Measurements from ENCODE around the gene RC3H2. TPM values are rescaled to one million over a fixed set of nuclear protein-coding genes. Genes with fewer than 3 reads are reported as not detected.

Gene RC3H2
- total and polyA plus RNA-seq, 2 donors (not counting 3 experiments of a cell fraction or from before 2014, with no cell fraction given): 25.3 to 63.0 TPM

DNA sequence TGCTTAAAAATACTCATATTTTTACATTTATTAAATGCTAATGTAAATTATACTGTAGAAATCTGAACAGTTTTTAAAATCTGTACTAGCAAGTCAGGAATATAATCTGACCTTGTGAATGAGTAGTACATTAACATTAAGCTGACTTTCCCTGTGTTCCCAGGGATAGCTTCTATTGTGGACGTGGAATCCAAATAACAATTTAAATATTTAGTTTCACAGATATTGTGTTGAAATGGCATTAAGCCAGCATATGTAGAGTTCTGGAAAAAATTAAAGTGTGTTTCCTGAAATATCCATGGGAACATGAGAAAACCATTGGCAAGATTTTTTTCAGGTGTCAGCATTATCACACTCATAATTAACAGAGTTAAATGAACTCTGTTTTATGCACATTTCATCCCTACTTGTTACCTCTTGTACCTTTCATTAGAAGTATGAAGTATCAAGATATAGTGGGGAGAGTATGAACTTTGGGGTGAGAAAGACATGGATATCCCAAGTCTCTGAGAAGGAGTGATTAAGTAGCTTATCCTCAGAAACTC, 41.4 kb upstream of the RC3H2 start:
- no TSS peak for BruUV-seq (replicated peaks)

More for the DNA sequence above, 41.4 kb upstream of the RC3H2 start:
- Histone ChIP-seq H3K27me3 (ENCODE audit: control insufficient read depth in 2 of 2, insufficient read depth in 2 of 2, low read length in 2 of 2) (no peaks in the 10 kb centered on the region), H3K27ac (ENCODE audit: insufficient read depth, low read depth, low read length) (no peak overlapping the region), H3K79me2 (ENCODE audit: control insufficient read depth, insufficient read depth, low read length) (peaks cover 57% of the 10 kb centered on the region), H3K4me2 (ENCODE audit: insufficient read depth, low read length) (no peak overlapping the region), H3K36me3 (ENCODE audit: control insufficient read depth in 2 of 2, extremely low read depth in 1 of 2, insufficient read depth in 2 of 2, low read length in 2 of 2) (no peaks in the 10 kb centered on the region), H2AFZ (ENCODE audit: low read depth, low read length) (no peak overlapping the region), H3K4me1 (ENCODE audit: control insufficient read depth, extremely low read depth, insufficient read depth, low read length) (peaks cover 20% of the 10 kb centered on the region), H3K4me3 (replicated peaks in 1 of 3; ENCODE audit: insufficient read depth in 1 of 3, low read depth in 1 of 3, low read length in 3 of 3) (no peak overlapping the region), H3K9me3 (replicated peaks; ENCODE audit: control insufficient read depth, insufficient read depth, low read length) (no peaks in the 10 kb centered on the region), H3K9ac (replicated peaks; ENCODE audit: extremely low read depth, insufficient read depth, low read length) (no peak overlapping the region), H3K9me1 (replicated peaks; ENCODE audit: control insufficient read depth, extremely low read depth, insufficient read depth, low read length) (no peaks in the 10 kb centered on the region), H4K20me1 (replicated peaks; ENCODE audit: control insufficient read depth, extremely low read depth, insufficient read depth, low read length) (peaks cover 8% of the 10 kb centered on the region)
- dilution Hi-C loops (cut with MboI; ENCODE audit: extremely low pct_ligation_motif_present, low sequenced_read_pairs): no loop called here
- ChIA-PET CTCF (interaction anchor here (0.6 to 0.7 kb wide), 2 partner anchors 25 to 885 kb away, joined by 3 to 4 read pairs; no protein-coding TSS in a partner anchor), POLR2A (no interaction called here)
- DNase-seq (ENCODE audit: low read depth, low spot score) (peak; percentile 44), FAIRE-seq (no peak)
- intact Hi-C loops (cut with micrococcal nuclease): no loop called here
- TF ChIP-seq FOS (IDR thresholded peaks at IDR 0.05; ENCODE audit: borderline replicate concordance, insufficient read depth, low read length) (no peak), MYC (IDR thresholded peaks at IDR 0.05; ENCODE audit: low read depth, low read length) (no peak), JUN (IDR thresholded peaks at IDR 0.05; ENCODE audit: borderline replicate concordance, insufficient read depth, insufficient read length, low read depth) (no peak), POLR2A (IDR thresholded peaks at IDR 0.05; ENCODE audit: low read depth, low read length) (no peak), GATA2 (IDR thresholded peaks at IDR 0.05; ENCODE audit: insufficient read depth, insufficient read length, low read depth, low read length) (no peak), POLR2AphosphoS5 (IDR thresholded peaks at IDR 0.05; ENCODE audit: insufficient read depth, low read depth, low read length) (no peak), CTCF (IDR thresholded peaks at IDR 0.05; ENCODE audit: extremely low read depth in 1 of 2, insufficient read depth in 1 of 2, low read depth in 1 of 2, low read length in 2 of 2) (no peak), EZH2 (IDR thresholded peaks at IDR 0.05; ENCODE audit: borderline replicate concordance, low read depth, low read length, severe bottlenecking) (no peak)
- TF ChIP-seq, protein P1, sequence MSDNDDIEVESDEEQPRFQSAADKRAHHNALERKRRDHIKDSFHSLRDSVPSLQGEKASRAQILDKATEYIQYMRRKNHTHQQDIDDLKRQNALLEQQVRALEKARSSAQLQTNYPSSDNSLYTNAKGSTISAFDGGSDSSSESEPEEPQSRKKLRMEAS (IDR thresholded peaks at IDR 0.05; ENCODE audit: insufficient read depth, insufficient read length): no peak

All from endothelial cell of umbilical vein (primary cell).